ENCODE results near the gene TRIP11. TPM values are rescaled to one million over a fixed set of nuclear protein-coding genes. Genes with fewer than 3 reads are reported as not detected.

The TRIP11 gene
- total and polyA plus RNA-seq, 10 donors, result 3.0 to 75.7 (median 44.5) TPM

- Histone ChIP-seq H3K36me3 (peaks cover 0 to 35% (median 6%) of the 10 kb centered on the region in 6 donors), H3K27me3 (replicated peaks in 1 of 7) (no peaks in the 10 kb centered on the region), H3K4me3 (peak overlapping the region in 3 of 8 donors; percentile 68 to 95 (median 82)), H3K27ac (peak overlapping the region in 4 of 8 donors; percentile 95 to 98 (median 96)), H3K4me1 (peaks cover 25 to 47% (median 39%) of the 10 kb centered on the region in 6 donors), H3K9me3 (peaks cover 0 to 16% (median 12%) of the 10 kb centered on the region in 8 donors)
- DNase-seq, result no peak
- 91 to 97% (median 92%) methylated on average over 10 of the region's 10 CpGs for WGBS, 5 donors
- TF ChIP-seq POLR2A (IDR thresholded peaks at IDR 0.05) (no peak), POLR2AphosphoS5 (IDR thresholded peaks at IDR 0.05) (no peak), CTCF (IDR thresholded peaks at IDR 0.05 in 8 of 11, conservative IDR thresholded peaks at IDR 0.05 in 3 of 11) (no peak)
- intact Hi-C loops (cut with DNase I; ENCODE audit: low total_unique reads), result no loop called here
These were observed 1.3 kb upstream of the TRIP11 start for GRCh38 chr14:92041203-92041602.

- Histone ChIP-seq H3K36me3 (peaks cover 0 to 28% (median under 1%) of the 10 kb centered on the region in 6 donors), H3K4me3 (peak overlapping the region; percentile 62 to 95 (median 80)), H3K9me3 (peaks cover 0 to 10% (median 6%) of the 10 kb centered on the region in 8 donors), H3K27me3 (replicated peaks in 1 of 7) (no peaks in the 10 kb centered on the region), H3K4me1 (peaks cover 26 to 54% (median 44%) of the 10 kb centered on the region in 6 donors), H3K27ac (peak overlapping the region; percentile 80 to 98 (median 96))
- intact Hi-C loops (cut with DNase I; ENCODE audit: low total_unique reads), result no loop called here
- no peak for TF ChIP-seq POLR2A (IDR thresholded peaks at IDR 0.05)
- no peak for TF ChIP-seq CTCF (IDR thresholded peaks at IDR 0.05 in 8 of 11, conservative IDR thresholded peaks at IDR 0.05 in 3 of 11)
- no peak for TF ChIP-seq POLR2AphosphoS5 (IDR thresholded peaks at IDR 0.05)
- DNase-seq, result no peak
- WGBS, 5 donors, result 0 to 1% (median 1%) methylated on average over 13 of the region's 13 CpGs
These were observed 682 bp upstream of the TRIP11 start for GRCh38 chr14:92040431-92041051.

- DNase-seq, result no peak
These were observed 668 bp downstream of the TRIP11 start for GRCh38 chr14:92039063-92039718.

More at GRCh38 chr14:92039063-92039718, 668 bp downstream of the TRIP11 start:
- intact Hi-C loops (cut with DNase I; ENCODE audit: low total_unique reads), result loop anchor here (5.0 kb wide), 1 partner anchor 68 kb away; the partner anchor contains the start of gene ATXN3
- Histone ChIP-seq H3K4me3 (peak overlapping the region; percentile 62 to 95 (median 80)), H3K9me3 (no peaks in the 10 kb centered on the region), H3K27ac (peak overlapping the region; percentile 80 to 98 (median 96)), H3K36me3 (peaks cover 0 to 22% (median 0%) of the 10 kb centered on the region in 6 donors), H3K4me1 (peaks cover 26 to 67% (median 45%) of the 10 kb centered on the region in 6 donors), H3K27me3 (replicated peaks in 1 of 7) (no peaks in the 10 kb centered on the region)
- WGBS, 5 donors, result 0% methylated on average over 22 of the region's 22 CpGs
- TF ChIP-seq CTCF (IDR thresholded peaks at IDR 0.05 in 8 of 11, conservative IDR thresholded peaks at IDR 0.05 in 3 of 11) (no peak), POLR2A (IDR thresholded peaks at IDR 0.05) (no peak)

All from spleen (tissue), 11 donors.